Measurements from ENCODE around the gene DCLK1. TPM values are rescaled to one million over a fixed set of nuclear protein-coding genes. Genes with fewer than 3 reads are reported as not detected.

The DCLK1 gene
- total and polyA plus RNA-seq, 10 of the 15 experiments (the other 5 are each of a cell fraction or from before 2014, with no cell fraction given) = not detected

DNA sequence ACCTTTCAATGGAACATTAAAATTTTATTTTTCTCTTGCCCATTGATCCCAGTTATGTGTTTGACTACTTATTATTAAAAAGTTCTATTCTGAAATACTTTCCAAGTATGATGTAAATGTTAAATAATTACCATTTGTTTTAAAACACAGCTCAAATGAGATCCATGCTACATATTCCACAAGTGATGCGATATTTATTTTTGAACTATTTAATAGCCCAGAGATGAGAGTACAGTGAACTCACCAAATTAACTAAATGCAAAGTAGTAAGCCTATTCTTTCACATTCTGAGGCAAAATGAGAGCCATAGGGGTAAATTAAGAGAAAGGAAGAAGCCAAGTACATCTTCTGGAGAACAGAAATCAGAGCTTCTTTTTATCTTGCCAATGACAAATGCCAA is 1.2 kb upstream of the DCLK1 start:
- H3K4me3 ChIP-seq = no peak overlapping the region
- no peak overlapping the region for H3K27ac ChIP-seq (ENCODE audit: control insufficient read depth, insufficient read depth)
- FAIRE-seq = no peak
- in situ Hi-C loops (cut with MboI) = no loop called here
- intact Hi-C loops (cut with micrococcal nuclease; ENCODE audit: unreplicated experiment) = no loop called here
- ChIA-PET SMC1A (ENCODE audit: uncharacterized antibody, unreplicated experiment) (no interaction called here), CTCF (no interaction called here), RAD21 (ENCODE audit: unreplicated experiment) (no interaction called here), POLR2A (no interaction called here)
- no TSS peak for BruUV-seq (replicated peaks)
- no peaks in the 10 kb centered on the region for H3K4me1 ChIP-seq (ENCODE audit: control insufficient read depth, insufficient read depth, low read length)
- no peak for ATAC-seq
- 0% methylated on average over 1 of the region's 1 CpG for WGBS (ENCODE audit: insufficient coverage, insufficient replicate concordance, low lambda C conversion rate, missing lambda C conversion rate)
- no peaks in the 10 kb centered on the region for H3K36me3 ChIP-seq (ENCODE audit: control insufficient read depth in 2 of 2, insufficient read depth in 2 of 2, low read length in 1 of 2)
- H3K79me2 ChIP-seq (ENCODE audit: control insufficient read depth, insufficient read depth, low read length) = no peaks in the 10 kb centered on the region
- H3K9me3 ChIP-seq (replicated peaks; ENCODE audit: control insufficient read depth, insufficient read depth, low read length) = no peaks in the 10 kb centered on the region
- TF ChIP-seq TARDBP (IDR thresholded peaks at IDR 0.05; ENCODE audit: borderline replicate concordance) (no peak), TCF12 (IDR thresholded peaks at IDR 0.05; ENCODE audit: low read depth, low read length) (no peak), MYC (IDR thresholded peaks at IDR 0.05; ENCODE audit: insufficient read depth, insufficient read length, insufficient replicate concordance, low read length, severe bottlenecking) (no peak), STAT3 (IDR thresholded peaks at IDR 0.05; ENCODE audit: low read depth, low read length) (no peak), MEF2A (IDR thresholded peaks at IDR 0.05; ENCODE audit: insufficient read depth, low read depth, low read length) (no peak), RELA (IDR thresholded peaks at IDR 0.05; ENCODE audit: borderline replicate concordance, partially characterized antibody) (no peak), ZZZ3 (IDR thresholded peaks at IDR 0.05; ENCODE audit: control insufficient read depth, insufficient read length, low read depth) (no peak), SMARCA5 (IDR thresholded peaks at IDR 0.05) (no peak)
- no peaks in the 10 kb centered on the region for H4K20me1 ChIP-seq (ENCODE audit: control insufficient read depth, insufficient read depth)
- DNase-seq (ENCODE audit: low read depth, low spot score) = no peak
- H3K9ac ChIP-seq (ENCODE audit: control insufficient read depth, insufficient read depth, low read length) = no peak overlapping the region
- H3K4me2 ChIP-seq (ENCODE audit: control insufficient read depth, insufficient read depth) = no peak overlapping the region
- H3K27me3 ChIP-seq (replicated peaks in 1 of 2; ENCODE audit: control insufficient read depth in 2 of 2, insufficient read depth in 2 of 2, low read length in 1 of 2) = peaks cover 3% of the 10 kb centered on the region in 2 experiments; a peak in 2 of 4 replicates
- H2AFZ ChIP-seq (ENCODE audit: control insufficient read depth, low read depth, low read length) = no peak overlapping the region

DNA sequence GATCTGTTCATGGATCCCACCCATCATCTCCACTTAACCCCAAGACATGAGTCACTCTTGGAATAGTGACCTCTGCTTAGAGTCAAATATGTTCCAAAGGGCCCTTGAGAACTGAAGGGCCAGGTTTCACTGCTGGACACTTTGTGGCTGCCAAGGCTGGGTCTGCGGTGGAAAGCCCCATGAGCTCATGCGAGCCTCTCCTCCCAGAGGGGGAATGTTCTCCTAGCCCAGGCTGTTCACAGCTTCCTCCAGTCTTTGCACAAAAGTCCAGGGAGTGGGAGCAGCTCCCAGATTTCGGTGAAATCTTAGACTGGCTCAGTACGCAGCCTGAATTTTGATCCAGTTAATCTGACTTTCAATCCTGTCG is 732 bp upstream of the DCLK1 start:
- no peak for DNase-seq (ENCODE audit: low read depth, low spot score)
- SMC1A ChIA-PET (ENCODE audit: uncharacterized antibody, unreplicated experiment) = no interaction called here
- Histone ChIP-seq H3K79me2 (ENCODE audit: control insufficient read depth, insufficient read depth, low read length) (no peaks in the 10 kb centered on the region), H3K27ac (ENCODE audit: control insufficient read depth, insufficient read depth) (no peak overlapping the region), H3K9ac (ENCODE audit: control insufficient read depth, insufficient read depth, low read length) (no peak overlapping the region), H2AFZ (ENCODE audit: control insufficient read depth, low read depth, low read length) (no peak overlapping the region), H3K4me1 (ENCODE audit: control insufficient read depth, insufficient read depth, low read length) (no peaks in the 10 kb centered on the region), H3K27me3 (replicated peaks in 1 of 2; ENCODE audit: control insufficient read depth in 2 of 2, insufficient read depth in 2 of 2, low read length in 1 of 2) (peaks cover 3% of the 10 kb centered on the region in 2 experiments; a peak in 2 of 4 replicates), H4K20me1 (ENCODE audit: control insufficient read depth, insufficient read depth) (no peaks in the 10 kb centered on the region), H3K4me2 (ENCODE audit: control insufficient read depth, insufficient read depth) (no peak overlapping the region), H3K4me3 (no peak overlapping the region), H3K36me3 (ENCODE audit: control insufficient read depth in 2 of 2, insufficient read depth in 2 of 2, low read length in 1 of 2) (no peaks in the 10 kb centered on the region), H3K9me3 (replicated peaks; ENCODE audit: control insufficient read depth, insufficient read depth, low read length) (no peaks in the 10 kb centered on the region)
- BruUV-seq (replicated peaks) = no TSS peak
- intact Hi-C loops (cut with micrococcal nuclease; ENCODE audit: unreplicated experiment) (no loop called here), in situ Hi-C loops (cut with MboI) (no loop called here)
- CTCF ChIA-PET = no interaction called here
- RAD21 ChIA-PET (ENCODE audit: unreplicated experiment) = no interaction called here
- POLR2A ChIA-PET = no interaction called here
- 22% methylated on average over 5 of the region's 5 CpGs for WGBS (ENCODE audit: insufficient coverage, insufficient replicate concordance, low lambda C conversion rate, missing lambda C conversion rate)
- ATAC-seq = no peak
- no peak for FAIRE-seq
- TF ChIP-seq, protein P1, sequence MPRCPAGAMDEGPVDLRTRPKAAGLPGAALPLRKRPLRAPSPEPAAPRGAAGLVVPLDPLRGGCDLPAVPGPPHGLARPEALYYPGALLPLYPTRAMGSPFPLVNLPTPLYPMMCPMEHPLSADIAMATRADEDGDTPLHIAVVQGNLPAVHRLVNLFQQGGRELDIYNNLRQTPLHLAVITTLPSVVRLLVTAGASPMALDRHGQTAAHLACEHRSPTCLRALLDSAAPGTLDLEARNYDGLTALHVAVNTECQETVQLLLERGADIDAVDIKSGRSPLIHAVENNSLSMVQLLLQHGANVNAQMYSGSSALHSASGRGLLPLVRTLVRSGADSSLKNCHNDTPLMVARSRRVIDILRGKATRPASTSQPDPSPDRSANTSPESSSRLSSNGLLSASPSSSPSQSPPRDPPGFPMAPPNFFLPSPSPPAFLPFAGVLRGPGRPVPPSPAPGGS (IDR thresholded peaks at IDR 0.05; ENCODE audit: borderline replicate concordance, insufficient read depth, low read depth, low read length, poor library complexity, severe bottlenecking) = no peak
- no peak for TF ChIP-seq NFXL1 (IDR thresholded peaks at IDR 0.05; ENCODE audit: borderline replicate concordance)
- TF ChIP-seq, protein P2, sequence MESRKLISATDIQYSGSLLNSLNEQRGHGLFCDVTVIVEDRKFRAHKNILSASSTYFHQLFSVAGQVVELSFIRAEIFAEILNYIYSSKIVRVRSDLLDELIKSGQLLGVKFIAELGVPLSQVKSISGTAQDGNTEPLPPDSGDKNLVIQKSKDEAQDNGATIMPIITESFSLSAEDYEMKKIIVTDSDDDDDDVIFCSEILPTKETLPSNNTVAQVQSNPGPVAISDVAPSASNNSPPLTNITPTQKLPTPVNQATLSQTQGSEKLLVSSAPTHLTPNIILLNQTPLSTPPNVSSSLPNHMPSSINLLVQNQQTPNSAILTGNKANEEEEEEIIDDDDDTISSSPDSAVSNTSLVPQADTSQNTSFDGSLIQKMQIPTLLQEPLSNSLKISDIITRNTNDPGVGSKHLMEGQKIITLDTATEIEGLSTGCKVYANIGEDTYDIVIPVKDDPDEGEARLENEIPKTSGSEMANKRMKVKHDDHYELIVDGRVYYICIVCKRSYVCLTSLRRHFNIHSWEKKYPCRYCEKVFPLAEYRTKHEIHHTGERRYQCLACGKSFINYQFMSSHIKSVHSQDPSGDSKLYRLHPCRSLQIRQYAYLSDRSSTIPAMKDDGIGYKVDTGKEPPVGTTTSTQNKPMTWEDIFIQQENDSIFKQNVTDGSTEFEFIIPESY (IDR thresholded peaks at IDR 0.05) = no peak
- TF ChIP-seq NFIC (IDR thresholded peaks at IDR 0.05; ENCODE audit: low read depth, low read length) = no peak
- no peak for TF ChIP-seq SMC3 (IDR thresholded peaks at IDR 0.05; ENCODE audit: borderline replicate concordance, low read length)
